Measurements from ENCODE around the gene SEPTIN11. TPM values are rescaled to one million over a fixed set of nuclear protein-coding genes. Genes with fewer than 3 reads are reported as not detected.

The SEPTIN11 gene
- total and polyA plus RNA-seq, 4 donors = 20.4 to 126 (median 64.4) TPM

DNA sequence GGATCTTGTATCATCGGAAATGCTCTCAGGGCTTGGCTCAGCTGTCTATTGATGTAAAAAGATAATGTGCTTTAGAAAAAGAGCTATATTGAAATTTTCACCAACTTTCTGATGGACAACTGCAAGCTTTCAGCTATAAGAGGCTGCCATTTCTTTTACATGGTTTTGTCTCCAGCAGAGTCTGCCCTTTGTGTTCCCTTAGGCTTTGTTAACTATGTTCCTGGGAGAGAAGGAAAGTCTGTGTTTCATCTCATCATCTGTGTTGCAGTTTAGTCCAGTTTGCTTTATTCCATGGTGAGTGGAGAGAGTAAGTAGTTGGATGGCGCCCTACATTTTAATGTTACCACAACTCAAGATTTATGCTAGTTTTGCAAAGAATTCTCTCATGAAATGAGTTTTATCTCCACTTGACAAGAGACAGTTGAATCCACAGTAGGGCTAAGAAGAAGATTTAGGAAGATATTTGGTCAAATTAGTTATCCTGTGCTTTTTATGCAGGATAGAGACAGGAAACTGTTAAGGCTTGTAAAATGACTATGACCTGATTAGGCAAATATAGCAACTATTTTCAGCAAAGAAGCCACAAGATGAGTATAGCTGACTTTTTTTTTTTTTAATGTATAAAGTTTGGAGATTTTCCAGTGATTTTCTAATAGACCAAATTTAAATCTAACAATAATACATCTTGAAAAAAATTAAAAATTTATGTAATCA lies 16.5 kb downstream of the SEPTIN11 start:
- 93 to 99% methylated on average over 2 of the region's 2 CpGs for WGBS, 2 donors
- Histone ChIP-seq H3K9ac (ENCODE audit: insufficient read depth in 1 of 2, low read length in 2 of 2) (no peak overlapping the region), H3K27me3 (ENCODE audit: control insufficient read depth in 3 of 3, insufficient read depth in 3 of 3, low read length in 2 of 3) (no peaks in the 10 kb centered on the region), H3K27ac (ENCODE audit: low read depth in 1 of 2, low read length in 1 of 2) (no peak overlapping the region), H3K9me3 (ENCODE audit: control insufficient read depth in 4 of 4, insufficient read depth in 3 of 4, low read length in 3 of 4) (no peaks in the 10 kb centered on the region), H3K4me1 (ENCODE audit: control insufficient read depth in 5 of 5, insufficient read depth in 5 of 5, low read length in 5 of 5) (peaks cover 0 to 10% (median 6%) of the 10 kb centered on the region in 5 donors), H3K36me3 (ENCODE audit: control insufficient read depth in 4 of 4, insufficient read depth in 4 of 4, low read length in 4 of 4) (no peaks in the 10 kb centered on the region), H3K4me3 (no peak overlapping the region)
- TF ChIP-seq, protein P1, sequence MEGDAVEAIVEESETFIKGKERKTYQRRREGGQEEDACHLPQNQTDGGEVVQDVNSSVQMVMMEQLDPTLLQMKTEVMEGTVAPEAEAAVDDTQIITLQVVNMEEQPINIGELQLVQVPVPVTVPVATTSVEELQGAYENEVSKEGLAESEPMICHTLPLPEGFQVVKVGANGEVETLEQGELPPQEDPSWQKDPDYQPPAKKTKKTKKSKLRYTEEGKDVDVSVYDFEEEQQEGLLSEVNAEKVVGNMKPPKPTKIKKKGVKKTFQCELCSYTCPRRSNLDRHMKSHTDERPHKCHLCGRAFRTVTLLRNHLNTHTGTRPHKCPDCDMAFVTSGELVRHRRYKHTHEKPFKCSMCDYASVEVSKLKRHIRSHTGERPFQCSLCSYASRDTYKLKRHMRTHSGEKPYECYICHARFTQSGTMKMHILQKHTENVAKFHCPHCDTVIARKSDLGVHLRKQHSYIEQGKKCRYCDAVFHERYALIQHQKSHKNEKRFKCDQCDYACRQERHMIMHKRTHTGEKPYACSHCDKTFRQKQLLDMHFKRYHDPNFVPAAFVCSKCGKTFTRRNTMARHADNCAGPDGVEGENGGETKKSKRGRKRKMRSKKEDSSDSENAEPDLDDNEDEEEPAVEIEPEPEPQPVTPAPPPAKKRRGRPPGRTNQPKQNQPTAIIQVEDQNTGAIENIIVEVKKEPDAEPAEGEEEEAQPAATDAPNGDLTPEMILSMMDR (IDR thresholded peaks at IDR 0.05; ENCODE audit: control extremely low read depth, extremely low read depth) = no peak
- DNase-seq (no peak), ATAC-seq (ENCODE audit: insufficient read depth, low FRiP score) (no peak)

DNA sequence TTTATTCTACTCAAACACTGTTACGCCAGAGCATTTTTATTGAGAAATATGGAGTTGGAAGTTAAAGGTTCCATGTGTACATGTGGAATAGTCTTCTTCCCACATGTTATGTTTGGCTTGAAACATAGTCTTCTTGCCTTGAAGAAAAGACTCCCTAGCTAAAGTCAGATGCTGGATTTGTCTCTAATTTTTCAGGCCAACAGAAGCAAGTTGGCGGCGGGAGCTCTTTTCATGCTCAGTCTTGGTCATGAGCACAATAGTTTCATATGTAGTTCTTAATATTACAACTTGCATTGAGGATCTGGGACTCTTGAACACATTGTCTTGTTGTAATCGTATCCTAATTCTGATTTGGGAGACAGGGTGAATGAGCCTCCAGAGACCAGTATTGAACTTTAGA lies 19.4 kb downstream of the SEPTIN11 start:
- 94 to 95% methylated on average over 4 of the region's 4 CpGs for WGBS, 2 donors
- ATAC-seq (ENCODE audit: insufficient read depth, low FRiP score) = no peak

DNA sequence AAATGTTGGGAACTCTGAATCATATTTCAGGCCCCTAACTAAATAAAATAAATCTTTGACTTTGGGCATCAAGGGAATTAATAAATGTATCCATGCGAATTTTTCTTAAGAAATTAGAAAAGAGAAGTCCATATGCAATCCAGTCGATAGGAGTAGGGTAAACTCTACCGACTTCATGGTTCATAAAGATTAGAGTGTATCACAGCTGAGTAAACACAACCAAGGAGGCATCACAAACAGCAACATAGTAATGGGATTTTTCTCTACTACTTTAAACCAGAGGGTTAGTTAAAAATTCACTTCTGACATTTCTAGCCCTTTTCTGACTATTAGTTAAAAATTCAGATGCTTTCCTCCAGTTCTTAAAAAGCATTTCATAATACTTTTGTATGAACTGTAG lies 19.9 kb downstream of the SEPTIN11 start:
- Histone ChIP-seq H3K9me3 (ENCODE audit: control insufficient read depth in 4 of 4, insufficient read depth in 3 of 4, low read length in 3 of 4) (no peaks in the 10 kb centered on the region), H3K4me1 (ENCODE audit: control insufficient read depth in 5 of 5, insufficient read depth in 5 of 5, low read length in 5 of 5) (peaks cover 0 to 3% (median 0%) of the 10 kb centered on the region in 5 donors), H3K27me3 (ENCODE audit: control insufficient read depth in 3 of 3, insufficient read depth in 3 of 3, low read length in 2 of 3) (no peaks in the 10 kb centered on the region), H3K9ac (ENCODE audit: insufficient read depth in 1 of 2, low read length in 2 of 2) (no peak overlapping the region), H3K4me3 (no peak overlapping the region), H3K36me3 (ENCODE audit: control insufficient read depth in 4 of 4, insufficient read depth in 4 of 4, low read length in 4 of 4) (peaks cover 0 to 5% (median 0%) of the 10 kb centered on the region in 4 donors), H3K27ac (ENCODE audit: low read depth in 1 of 2, low read length in 1 of 2) (no peak overlapping the region)
- TF ChIP-seq, protein P1 (IDR thresholded peaks at IDR 0.05; ENCODE audit: control extremely low read depth, extremely low read depth) = no peak
- 89 to 94% methylated on average over 3 of the region's 3 CpGs for WGBS, 2 donors
- DNase-seq = no peak
- ATAC-seq (ENCODE audit: insufficient read depth, low FRiP score) = no peak

More for the DNA sequence above, 19.4 kb downstream of the SEPTIN11 start:
- no peaks in the 10 kb centered on the region for H3K9me3 ChIP-seq (ENCODE audit: control insufficient read depth in 4 of 4, insufficient read depth in 3 of 4, low read length in 3 of 4)
- H3K27ac ChIP-seq (ENCODE audit: low read depth in 1 of 2, low read length in 1 of 2) = no peak overlapping the region
- H3K4me3 ChIP-seq = no peak overlapping the region
- H3K4me1 ChIP-seq (ENCODE audit: control insufficient read depth in 5 of 5, insufficient read depth in 5 of 5, low read length in 5 of 5) = peaks cover 0 to 3% (median 0%) of the 10 kb centered on the region in 5 donors
- TF ChIP-seq, protein P1 (IDR thresholded peaks at IDR 0.05; ENCODE audit: control extremely low read depth, extremely low read depth) = no peak
- H3K27me3 ChIP-seq (ENCODE audit: control insufficient read depth in 3 of 3, insufficient read depth in 3 of 3, low read length in 2 of 3) = no peaks in the 10 kb centered on the region
- H3K36me3 ChIP-seq (ENCODE audit: control insufficient read depth in 4 of 4, insufficient read depth in 4 of 4, low read length in 4 of 4) = peaks cover 0 to 5% (median 0%) of the 10 kb centered on the region in 4 donors
- no peak overlapping the region for H3K9ac ChIP-seq (ENCODE audit: insufficient read depth in 1 of 2, low read length in 2 of 2)
- no peak for DNase-seq

All from lung (tissue), 12 donors.